Mucosa of descending colon (tissue), 3 donors: ENCODE data around the gene DOK6. TPM values are rescaled to one million over a fixed set of nuclear protein-coding genes. Genes with fewer than 3 reads are reported as not detected.

Experiments used
- ATAC-seq: fragments of 200-7000 bp; cut with Tn5 transposase; one replicate; pipeline ENCODE4 v1.9.1; 2020; ENCODE audit warnings: mild to moderate bottlenecking, moderate library complexity
- DNase-seq, 3 donors: peaks; one replicate each; pipeline ENCODE4 v3.0.0-alpha.2; 2020
- H3K36me3 ChIP-seq: fragments of 200-600 bp; one replicate; pipeline ENCODE4 v1.8.0; 2021; ENCODE audit warnings: low read depth, mild to moderate bottlenecking
- H3K4me1 ChIP-seq: fragments of 200-600 bp; one replicate; pipeline ENCODE4 v1.8.0; 2021; ENCODE audit warnings: low read depth, mild to moderate bottlenecking
- H3K4me3 ChIP-seq: fragments of 200-600 bp; one replicate; pipeline ENCODE4 v1.8.0; 2021; ENCODE audit warnings: mild to moderate bottlenecking
- H3K9me3 ChIP-seq: fragments of 200-600 bp; one replicate; pipeline ENCODE4 v1.8.0; 2021; ENCODE audit warnings: mild to moderate bottlenecking
- CTCF ChIP-seq: fragments of 200-600 bp; IDR thresholded peaks from one replicate; pipeline ENCODE4 v1.8.0; 2022; ENCODE audit warnings: antibody characterized with exemption, mild to moderate bottlenecking
- intact Hi-C, 2 donors: fragments of 100-400 bp; cut with DNase I in 1 of 2; cut with micrococcal nuclease in 1 of 2; formaldehyde crosslinking; loops; one replicate each; pipeline versions ENCODE4 v1.11.0 to v1.11.1; 2022; cut with DNase I, micrococcal nuclease
- total RNA-seq, 3 donors: library from RNA; stranded (reverse); fragmentation: NEBNext Ultra II Directional in 2 of 3; extraction: Animal tissue kit (Norgen Biotek cat#: 25700) in 2 of 3; gene quantifications; one replicate each; pipeline versions ENCODE4 v1.2.1 to v1.2.4, GENCODE V29; 2021 to 2023
- donor health status: DM: no; HTN: no; CAD: no; lungs with moderate emphysema.
- donor health status: DM: no; HTN: no; CAD: no.
- donor health status: DM: no; HTN: yes; CAD: no.

Gene DOK6
- total RNA-seq, 3 donors from 2014 or later: 0.12 to 2.2 (median 0.72) TPM

GRCh38 chr18:69737851-69738250, 337.2 kb downstream of the DOK6 start:
- intact Hi-C loops: no loop called here
- Histone ChIP-seq H3K4me3 (no peak overlapping the region), H3K4me1 (no peaks in the 10 kb centered on the region), H3K36me3 (no peaks in the 10 kb centered on the region), H3K9me3 (no peaks in the 10 kb centered on the region)
- ATAC-seq (no peak), DNase-seq (no peak)
- no peak for TF ChIP-seq CTCF

GRCh38 chr18:69747388-69747787, 346.7 kb downstream of the DOK6 start:
- ATAC-seq (no peak), DNase-seq (no peak)
- Histone ChIP-seq H3K4me3 (no peak overlapping the region), H3K4me1 (no peaks in the 10 kb centered on the region), H3K36me3 (no peaks in the 10 kb centered on the region), H3K9me3 (no peaks in the 10 kb centered on the region)
- intact Hi-C loops: no loop called here
- TF ChIP-seq CTCF: no peak

GRCh38 chr18:69752737-69753380, 352.2 kb downstream of the DOK6 start:
- no peak for TF ChIP-seq CTCF
- H3K4me1 ChIP-seq: no peaks in the 10 kb centered on the region

GRCh38 chr18:69754108-69754507, 353.4 kb downstream of the DOK6 start:
- Histone ChIP-seq H3K4me3 (no peak overlapping the region), H3K36me3 (no peaks in the 10 kb centered on the region), H3K9me3 (no peaks in the 10 kb centered on the region), H3K4me1 (no peaks in the 10 kb centered on the region)
- no peak for TF ChIP-seq CTCF
- DNase-seq (no peak), ATAC-seq (no peak)
- intact Hi-C loops: no loop called here

More at GRCh38 chr18:69752737-69753380, 352.2 kb downstream of the DOK6 start:
- no peak overlapping the region for H3K4me3 ChIP-seq
- no peaks in the 10 kb centered on the region for H3K36me3 ChIP-seq
- DNase-seq (no peak), ATAC-seq (no peak)
- no peaks in the 10 kb centered on the region for H3K9me3 ChIP-seq
- intact Hi-C loops: no loop called here

GRCh38 chr18:69755041-69755440, 354.4 kb downstream of the DOK6 start:
- DNase-seq (no peak), ATAC-seq (no peak)
- Histone ChIP-seq H3K4me3 (no peak overlapping the region), H3K36me3 (no peaks in the 10 kb centered on the region), H3K9me3 (no peaks in the 10 kb centered on the region), H3K4me1 (no peaks in the 10 kb centered on the region)
- TF ChIP-seq CTCF: no peak
- intact Hi-C loops: no loop called here
